ENCODE results near the gene DNMBP. TPM values are rescaled to one million over a fixed set of nuclear protein-coding genes. Genes with fewer than 3 reads are reported as not detected.

The DNMBP gene
- total and polyA plus RNA-seq, 8 donors, result 14.8 to 43.9 (median 37.2) TPM

- H3K27me3 ChIP-seq, result no peaks in the 10 kb centered on the region
- no peaks in the 10 kb centered on the region for H3K9me3 ChIP-seq
- peaks cover 14 to 37% of the 10 kb centered on the region in 2 donors for H3K4me1 ChIP-seq
- DNase-seq (peak in 2 of 4 donors; percentile 47 to 49), ATAC-seq (peak; percentile 60)
- TF ChIP-seq CTCF (IDR thresholded peaks at IDR 0.05), result no peak
- no peaks in the 10 kb centered on the region for H3K36me3 ChIP-seq
- H3K27ac ChIP-seq, result peak overlapping the region; percentile 41 to 78
- H3K4me3 ChIP-seq, result peak overlapping the region; percentile 23
- intact Hi-C loops (cut with DNase I), result no loop called here
These were observed 80.4 kb downstream of the DNMBP start for GRCh38 chr10:99929360-99929759.

GRCh38 chr10:99927721-99928280 lies 81.9 kb downstream of the DNMBP start:
- intact Hi-C loops (cut with DNase I), result no loop called here
- TF ChIP-seq CTCF (IDR thresholded peaks at IDR 0.05), result no peak
- Histone ChIP-seq H3K36me3 (no peaks in the 10 kb centered on the region), H3K27ac (peak overlapping the region; percentile 63 to 71), H3K27me3 (no peaks in the 10 kb centered on the region), H3K4me1 (peaks cover 14 to 37% of the 10 kb centered on the region in 2 donors), H3K4me3 (peak overlapping the region; percentile 23), H3K9me3 (no peaks in the 10 kb centered on the region)
- no peak for DNase-seq
- ATAC-seq, result peak; percentile 47

GRCh38 chr10:99926925-99927720 lies 82.6 kb downstream of the DNMBP start:
- no peak for ATAC-seq
- no peak for TF ChIP-seq CTCF (IDR thresholded peaks at IDR 0.05)

GRCh38 chr10:99924451-99925255 lies 85.1 kb downstream of the DNMBP start:
- intact Hi-C loops (cut with DNase I), result no loop called here
- DNase-seq (no peak), ATAC-seq (no peak)
- TF ChIP-seq CTCF (IDR thresholded peaks at IDR 0.05), result no peak
- H3K4me3 ChIP-seq, result no peak overlapping the region
- H3K27ac ChIP-seq, result no peak overlapping the region
- H3K36me3 ChIP-seq, result no peaks in the 10 kb centered on the region
- peaks cover 14 to 33% of the 10 kb centered on the region in 2 donors for H3K4me1 ChIP-seq
- no peaks in the 10 kb centered on the region for H3K9me3 ChIP-seq
- H3K27me3 ChIP-seq, result no peaks in the 10 kb centered on the region

More at GRCh38 chr10:99926925-99927720, 82.6 kb downstream of the DNMBP start:
- Histone ChIP-seq H3K27me3 (no peaks in the 10 kb centered on the region), H3K9me3 (no peaks in the 10 kb centered on the region), H3K27ac (peak overlapping the region; percentile 63 to 71), H3K4me1 (peaks cover 14 to 38% of the 10 kb centered on the region in 2 donors), H3K4me3 (peak overlapping the region; percentile 23), H3K36me3 (no peaks in the 10 kb centered on the region)
- peak in 1 of 4 donors; percentile 49 for DNase-seq
- intact Hi-C loops (cut with DNase I), result no loop called here

- DNase-seq (no peak), ATAC-seq (no peak)
- no peak overlapping the region for H3K27ac ChIP-seq
- intact Hi-C loops (cut with DNase I), result no loop called here
- H3K36me3 ChIP-seq, result no peaks in the 10 kb centered on the region
- TF ChIP-seq CTCF (IDR thresholded peaks at IDR 0.05), result no peak
- peaks cover 9 to 19% of the 10 kb centered on the region in 2 donors for H3K4me1 ChIP-seq
- H3K4me3 ChIP-seq, result no peak overlapping the region
- H3K9me3 ChIP-seq, result no peaks in the 10 kb centered on the region
- no peaks in the 10 kb centered on the region for H3K27me3 ChIP-seq
These were observed 87.8 kb downstream of the DNMBP start for GRCh38 chr10:99921948-99922347.
